ENCODE measurements around the gene FRAT1.
"Not testable (repeated sequence)": the region's sequence is repeated elsewhere in the genome, so short reads cannot be mapped to it uniquely, and the experiment has no call there.

The FRAT1 gene

GRCh38 chr10:97334370-97335175 is 15.5 kb downstream of the FRAT1 start, which contains the start of gene FRAT2:
TSS of gene FRAT2 (minus strand) at chr10:97334729. CDS start at chr10:97334572, 157 bp downstream.
- in situ Hi-C loops (cut with HindIII; ENCODE audit: low sequenced_read_pairs) = no loop called here

- in situ Hi-C loops (cut with HindIII; ENCODE audit: low sequenced_read_pairs) = no loop called here
These were observed 16.1 kb downstream of the FRAT1 start for GRCh38 chr10:97335188-97335619.

- in situ Hi-C loops (cut with HindIII; ENCODE audit: low sequenced_read_pairs) = no loop called here
These were observed 16.9 kb downstream of the FRAT1 start for GRCh38 chr10:97336006-97336405.

- in situ Hi-C loops (cut with HindIII; ENCODE audit: low sequenced_read_pairs) = no loop called here
These were observed 17.4 kb downstream of the FRAT1 start for GRCh38 chr10:97336446-97336845.

GRCh38 chr10:97336942-97337831 is 18.1 kb downstream of the FRAT1 start:
- in situ Hi-C loops (cut with HindIII; ENCODE audit: low sequenced_read_pairs) = no loop called here

- in situ Hi-C loops (cut with HindIII; ENCODE audit: low sequenced_read_pairs) = no loop called here
These were observed 19.0 kb downstream of the FRAT1 start for GRCh38 chr10:97338041-97338440.

GRCh38 chr10:97341416-97341815 is 22.3 kb downstream of the FRAT1 start:
- in situ Hi-C loops (cut with HindIII; ENCODE audit: low sequenced_read_pairs) = no loop called here

GRCh38 chr10:97343664-97344063 is 24.6 kb downstream of the FRAT1 start:
- in situ Hi-C loops (cut with HindIII; ENCODE audit: low sequenced_read_pairs) = not testable (repeated sequence)

- in situ Hi-C loops (cut with HindIII; ENCODE audit: low sequenced_read_pairs) = no loop called here
These were observed 28.2 kb downstream of the FRAT1 start for GRCh38 chr10:97347317-97347716.

GRCh38 chr10:97349752-97350513 is 30.9 kb downstream of the FRAT1 start:
- in situ Hi-C loops (cut with HindIII; ENCODE audit: low sequenced_read_pairs) = no loop called here

- in situ Hi-C loops (cut with HindIII; ENCODE audit: low sequenced_read_pairs) = no loop called here
These were observed 34.9 kb downstream of the FRAT1 start for GRCh38 chr10:97353945-97354344.

- in situ Hi-C loops (cut with HindIII; ENCODE audit: low sequenced_read_pairs) = no loop called here
These were observed 36.5 kb downstream of the FRAT1 start for GRCh38 chr10:97355571-97355975.

- in situ Hi-C loops (cut with HindIII; ENCODE audit: low sequenced_read_pairs) = no loop called here
These were observed 37.3 kb downstream of the FRAT1 start for GRCh38 chr10:97356318-97356914.

- in situ Hi-C loops (cut with HindIII; ENCODE audit: low sequenced_read_pairs) = no loop called here
These were observed 37.8 kb downstream of the FRAT1 start for GRCh38 chr10:97356918-97357317.

- in situ Hi-C loops (cut with HindIII; ENCODE audit: low sequenced_read_pairs) = no loop called here
These were observed 39.3 kb downstream of the FRAT1 start for GRCh38 chr10:97358349-97358748.

GRCh38 chr10:97358781-97359180 is 39.7 kb downstream of the FRAT1 start:
- in situ Hi-C loops (cut with HindIII; ENCODE audit: low sequenced_read_pairs) = no loop called here

- in situ Hi-C loops (cut with HindIII; ENCODE audit: low sequenced_read_pairs) = no loop called here
These were observed 41.9 kb downstream of the FRAT1 start for GRCh38 chr10:97360705-97361536.

GRCh38 chr10:97361537-97361901 is 42.4 kb downstream of the FRAT1 start:
- in situ Hi-C loops (cut with HindIII; ENCODE audit: low sequenced_read_pairs) = no loop called here

GRCh38 chr10:97362310-97363033 is 43.4 kb downstream of the FRAT1 start:
- in situ Hi-C loops (cut with HindIII; ENCODE audit: low sequenced_read_pairs) = no loop called here

Measured in endothelial cell of hepatic sinusoid (primary cell).